Erythroblast (primary cell): ENCODE results near the gene HOMER1.

ENCODE experiments used
- GATA1 ChIP-seq: IDR thresholded peaks from 2 replicates; pipeline ENCODE4 v1.6.1; 2011; ENCODE audit warnings: low read depth, mild to moderate bottlenecking, control low read depth, low read length, moderate library complexity
- POLR2A ChIP-seq: IDR thresholded peaks from 2 replicates; pipeline ENCODE4 v1.6.1; 2011; ENCODE audit warnings: mild to moderate bottlenecking, low read length

- no peak for TF ChIP-seq POLR2A
- TF ChIP-seq GATA1, result no peak
Observed at GRCh38 chr5:79413112-79413511, 100.8 kb downstream of the HOMER1 start.
